UCSD-AML1 (cell line): ENCODE data around the gene OR2M2.

Source experiments
- DNase-seq: peaks from one replicate; lab custom pipeline; 2025; ENCODE audit not compliant: unreplicated experiment; lab: John Stamatoyannopoulos, UW

Gene OR2M2, protein sequence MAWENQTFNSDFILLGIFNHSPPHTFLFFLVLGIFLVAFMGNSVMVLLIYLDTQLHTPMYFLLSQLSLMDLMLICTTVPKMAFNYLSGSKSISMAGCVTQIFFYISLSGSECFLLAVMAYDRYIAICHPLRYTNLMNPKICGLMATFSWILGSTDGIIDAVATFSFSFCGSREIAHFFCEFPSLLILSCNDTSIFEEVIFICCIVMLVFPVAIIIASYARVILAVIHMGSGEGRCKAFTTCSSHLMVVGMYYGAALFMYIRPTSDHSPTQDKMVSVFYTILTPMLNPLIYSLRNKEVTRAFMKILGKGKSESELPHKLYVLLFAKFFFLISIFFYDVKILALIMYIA

DNA sequence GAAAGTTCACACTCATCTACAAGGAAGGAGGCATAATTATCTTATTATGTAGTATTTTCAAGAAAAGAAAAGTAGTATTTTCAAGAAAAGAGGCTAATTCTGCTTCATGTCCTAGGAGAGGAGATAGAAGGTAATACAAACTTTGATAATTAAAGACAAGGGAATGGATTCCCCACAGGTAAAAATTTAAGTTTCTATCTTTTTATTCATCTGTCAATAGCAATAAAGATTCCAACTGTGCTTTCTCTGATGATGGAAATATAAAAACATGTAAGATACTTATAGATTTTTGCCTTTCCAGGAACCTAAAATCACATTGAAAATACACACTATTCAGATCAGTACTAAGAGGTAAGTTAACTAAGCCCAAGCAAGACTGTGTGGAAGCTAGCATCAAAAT lies at the start of gene OR2M2:
Gene OR2M2 (plus strand): TSS at position 301 of the 400 bp plus-strand sequence. CDS start 5,165 bp downstream, outside the sequence.
- no peak for DNase-seq

DNA sequence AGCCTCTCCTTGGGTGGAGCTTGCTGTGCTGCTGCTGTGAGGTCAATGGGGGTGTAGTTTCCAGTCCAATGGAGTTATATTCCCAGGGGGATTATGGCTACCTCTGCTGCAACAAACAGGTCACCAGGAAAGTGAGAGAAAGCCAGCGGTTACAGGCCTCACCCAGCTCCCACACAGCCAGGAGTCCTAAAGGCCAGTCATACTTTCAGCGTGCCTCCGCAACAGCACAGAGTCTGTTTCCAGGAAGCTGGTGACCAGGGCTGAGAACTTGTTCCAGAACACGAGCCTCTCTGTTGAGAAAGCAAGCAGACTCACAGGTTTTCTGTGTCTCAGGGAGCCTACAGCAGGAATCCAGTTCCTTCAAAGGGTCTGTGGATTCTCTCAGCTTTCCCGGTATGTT lies 47.0 kb upstream of the OR2M2 start:
- DNase-seq = no peak

DNA sequence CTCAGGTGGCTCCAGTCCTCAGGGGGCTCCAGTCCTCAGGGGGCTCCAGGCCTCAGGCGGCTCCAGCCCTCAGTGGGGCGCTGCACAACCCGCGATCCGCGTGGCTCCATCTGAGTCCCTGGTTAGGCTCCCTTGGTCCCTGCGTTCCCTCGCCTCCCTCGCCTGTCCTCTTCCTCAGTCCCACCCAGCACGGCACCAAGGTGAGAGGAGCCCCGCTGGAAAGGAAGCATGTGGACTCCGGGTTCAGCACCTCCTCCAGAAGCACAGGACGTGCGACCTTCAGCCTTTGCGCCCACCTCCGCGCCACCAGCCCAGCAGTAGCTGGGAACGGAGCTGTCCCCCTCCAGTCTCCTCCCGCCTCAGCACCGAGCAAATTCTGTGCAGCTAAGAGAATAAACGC lies 37.8 kb upstream of the OR2M2 start:
- DNase-seq = no peak

DNA sequence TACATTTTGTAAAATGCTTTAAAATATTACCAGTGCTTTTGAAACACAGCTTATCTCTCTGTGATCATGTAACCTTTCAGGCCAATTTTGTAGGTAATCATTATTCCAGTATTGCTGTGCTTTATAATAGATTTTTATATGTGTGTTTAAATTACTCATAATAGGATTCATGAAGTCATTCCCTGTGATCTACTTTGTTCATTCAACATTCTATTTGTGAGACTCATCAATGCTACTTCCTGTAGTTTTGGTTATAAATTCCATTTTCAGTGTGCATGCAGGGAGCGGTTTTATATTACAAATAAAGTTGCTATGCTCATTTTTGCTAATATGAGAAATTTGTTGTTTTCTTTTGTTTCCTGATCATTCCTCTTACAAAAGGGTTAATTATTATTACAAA lies 33.8 kb upstream of the OR2M2 start:
- no peak for DNase-seq

DNA sequence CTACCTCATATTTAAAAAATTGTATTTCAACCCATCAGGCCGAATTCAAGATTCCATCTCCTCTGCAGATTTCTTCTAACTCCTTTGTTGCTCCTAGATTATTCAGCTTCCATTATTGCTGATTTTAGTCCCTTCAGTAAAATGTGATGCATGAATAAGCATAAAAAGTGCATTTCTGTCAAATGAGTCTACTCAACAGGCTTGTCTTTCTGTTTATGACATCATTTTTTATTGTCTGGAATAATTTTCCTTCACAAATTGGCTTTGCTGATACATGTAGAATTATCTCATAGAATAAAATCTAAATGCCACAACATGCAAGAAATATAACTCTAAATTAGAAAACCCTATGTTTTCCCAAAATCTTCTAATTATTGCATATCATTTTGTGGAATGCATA lies 31.3 kb upstream of the OR2M2 start:
- DNase-seq = no peak

DNA sequence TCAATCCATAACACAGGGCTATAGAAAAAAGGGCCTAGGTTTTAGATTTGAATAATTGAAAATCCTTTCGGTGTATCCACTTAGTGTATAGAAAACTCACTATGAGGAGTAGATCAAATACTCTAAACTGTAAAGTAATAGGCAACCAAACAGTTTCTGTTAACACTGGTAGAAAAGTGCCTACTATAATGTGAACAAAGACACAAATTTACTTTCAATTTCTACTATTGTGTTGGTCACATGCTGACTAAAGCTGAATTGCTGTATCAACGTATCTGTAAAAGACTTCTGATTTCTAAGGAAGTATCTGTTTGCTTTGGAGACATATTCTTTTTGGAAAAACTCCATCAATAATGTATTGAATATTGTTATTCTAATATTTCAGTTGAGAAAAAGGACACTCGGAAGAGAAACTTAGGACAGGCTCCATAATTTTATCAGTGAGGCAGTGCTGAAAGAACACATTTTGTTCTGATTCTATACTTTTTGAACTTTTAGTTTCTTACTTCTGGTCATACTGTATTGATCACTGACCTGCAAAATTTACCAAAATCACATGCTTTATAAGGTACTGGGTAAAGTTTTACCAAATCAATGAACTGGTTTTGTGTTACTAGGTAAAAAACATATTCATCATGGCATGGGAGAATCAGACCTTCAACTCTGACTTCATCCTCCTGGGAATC lies 30.0 kb upstream of the OR2M2 start, which contains the start of gene OR2M5:
Gene OR2M5 (plus strand): TSS at position 636 of the 686 bp plus-strand sequence. CDS start 0 bp downstream, at position 636.
- no peak for DNase-seq

DNA sequence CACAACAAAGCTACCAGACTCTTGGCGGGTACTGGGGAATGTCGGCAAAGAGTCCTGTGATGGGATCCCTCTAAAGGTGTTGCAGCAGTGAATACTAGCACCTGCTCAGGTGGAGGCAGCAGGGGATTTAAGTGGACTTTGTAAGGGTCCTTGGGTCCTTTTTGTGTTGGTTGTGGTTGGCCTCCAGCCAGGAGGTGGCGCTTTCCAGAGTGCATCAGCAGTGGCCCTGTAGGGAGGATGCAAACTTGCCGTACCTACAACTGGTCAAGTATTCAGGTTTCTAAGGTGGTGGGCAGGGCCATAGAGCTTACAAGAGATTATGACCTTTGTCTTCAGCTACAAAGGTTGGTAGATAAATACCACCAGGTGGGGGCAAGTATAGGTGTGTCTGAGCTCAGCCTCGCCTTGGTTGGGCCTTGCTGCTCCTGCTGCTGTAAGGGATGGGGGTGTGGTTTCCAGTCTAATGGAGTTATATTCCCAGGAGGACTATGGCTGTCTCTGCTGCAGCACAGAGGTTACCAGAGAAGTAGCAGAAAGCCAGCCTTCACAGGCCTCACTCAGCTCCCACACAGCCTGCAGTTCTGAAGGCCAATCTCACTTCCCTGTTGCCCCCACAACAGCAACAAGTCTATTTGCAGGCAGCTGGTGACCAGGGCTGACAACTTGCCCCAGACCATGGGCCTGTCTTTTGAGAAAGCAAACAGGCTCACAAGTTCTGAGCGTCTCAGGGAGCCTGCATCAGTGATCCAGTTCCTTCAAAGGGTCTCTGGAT lies 22.4 kb upstream of the OR2M2 start:
- no peak for DNase-seq

DNA sequence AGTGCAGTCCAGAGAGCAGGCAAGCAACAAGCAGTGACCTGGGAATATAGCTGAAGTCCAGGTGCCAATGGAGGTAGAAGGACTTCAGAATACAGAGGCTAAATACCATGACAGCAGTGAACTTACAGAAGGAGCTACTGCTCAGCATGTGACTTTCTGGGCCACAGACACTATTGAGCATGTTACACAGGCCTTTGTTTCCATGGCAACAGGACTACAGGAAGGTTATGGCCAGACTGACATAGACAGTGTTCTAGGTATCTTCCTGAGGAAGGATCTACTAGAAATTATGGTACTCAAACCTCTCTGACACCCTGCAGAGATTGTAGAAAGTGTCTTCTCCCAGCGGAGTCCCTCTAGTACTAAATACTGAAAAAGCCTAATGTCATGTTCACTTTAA lies 18.7 kb upstream of the OR2M2 start:
- no peak for DNase-seq

DNA sequence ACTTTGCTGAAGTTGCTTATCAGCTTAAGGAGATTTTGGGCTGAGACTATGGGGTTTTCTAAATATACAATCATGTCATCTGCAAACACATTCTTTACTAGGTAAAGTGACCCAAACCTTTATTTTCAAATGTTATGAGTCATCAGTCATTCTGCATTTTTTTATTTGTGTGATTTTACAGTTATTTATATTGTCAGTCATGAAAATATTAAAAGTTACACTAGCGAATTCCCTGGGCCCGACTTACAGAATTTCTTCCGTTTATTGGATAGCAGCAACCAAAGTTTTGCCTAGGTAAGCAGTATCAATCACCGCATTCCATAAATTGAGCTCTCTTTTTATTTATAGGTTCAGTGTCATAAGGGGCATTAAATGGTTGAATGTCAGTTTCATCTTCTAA lies 15.9 kb upstream of the OR2M2 start:
- DNase-seq = no peak

DNA sequence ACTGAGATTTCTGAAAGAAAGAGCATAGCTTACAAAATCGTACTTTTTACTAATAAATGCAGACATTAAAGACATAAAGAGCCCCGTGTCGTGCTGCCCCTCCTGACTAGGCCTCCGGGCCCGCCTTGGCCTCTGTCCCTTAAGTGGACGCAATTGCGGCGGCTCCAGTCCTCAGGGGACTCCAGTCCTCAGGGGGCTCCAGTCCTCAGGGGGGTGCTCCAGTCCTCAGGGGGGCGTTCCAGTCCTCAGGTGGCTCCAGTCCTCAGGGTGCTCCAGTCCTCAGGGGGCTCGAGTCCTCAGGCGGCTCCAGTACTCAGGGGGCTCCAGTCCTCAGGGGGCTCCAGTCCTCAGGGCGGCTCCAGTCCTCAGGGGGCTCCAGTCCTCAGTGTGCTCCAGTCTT lies 10.6 kb upstream of the OR2M2 start:
- no peak for DNase-seq

DNA sequence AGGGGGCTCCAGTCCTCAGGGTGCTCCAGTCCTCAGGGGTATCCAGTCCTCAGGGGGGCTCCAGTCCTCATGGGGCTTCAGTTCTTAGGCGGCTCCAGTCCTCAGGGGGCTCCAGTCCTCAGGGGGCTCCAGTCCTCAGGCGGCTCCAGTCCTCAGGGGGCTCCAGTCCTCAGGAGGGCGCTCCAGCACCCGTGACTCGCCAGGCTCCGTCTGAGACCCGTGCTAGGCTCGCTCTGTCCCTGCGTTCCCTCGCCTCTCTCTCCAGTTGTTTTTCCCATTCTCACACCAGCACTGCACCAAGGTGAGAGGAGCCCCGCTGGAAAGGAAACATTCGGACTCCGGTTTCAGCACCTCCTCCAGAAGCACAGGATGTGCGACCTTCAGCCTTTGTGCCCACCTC lies 9.4 kb upstream of the OR2M2 start:
- no peak for DNase-seq

DNA sequence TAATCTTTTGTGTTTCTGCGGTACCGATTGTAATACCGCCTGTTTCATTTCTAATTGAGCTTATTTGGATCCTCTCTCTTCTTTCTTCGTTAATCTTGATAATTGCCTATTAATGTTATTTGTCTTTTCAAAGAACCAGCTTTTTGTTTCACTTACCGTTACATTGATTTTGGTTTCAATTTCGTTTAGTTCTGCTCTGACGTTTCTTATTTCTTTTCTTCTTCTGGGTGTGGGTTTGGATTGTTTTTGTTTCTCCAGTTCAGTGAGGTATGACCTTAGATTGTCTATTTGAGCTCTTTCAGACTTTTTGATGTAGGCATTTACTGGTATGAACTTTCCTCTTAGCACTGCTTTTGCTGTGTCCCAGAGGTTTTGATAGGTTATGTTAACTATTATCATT lies 9.4 kb downstream of the OR2M2 start:
- DNase-seq = no peak

DNA sequence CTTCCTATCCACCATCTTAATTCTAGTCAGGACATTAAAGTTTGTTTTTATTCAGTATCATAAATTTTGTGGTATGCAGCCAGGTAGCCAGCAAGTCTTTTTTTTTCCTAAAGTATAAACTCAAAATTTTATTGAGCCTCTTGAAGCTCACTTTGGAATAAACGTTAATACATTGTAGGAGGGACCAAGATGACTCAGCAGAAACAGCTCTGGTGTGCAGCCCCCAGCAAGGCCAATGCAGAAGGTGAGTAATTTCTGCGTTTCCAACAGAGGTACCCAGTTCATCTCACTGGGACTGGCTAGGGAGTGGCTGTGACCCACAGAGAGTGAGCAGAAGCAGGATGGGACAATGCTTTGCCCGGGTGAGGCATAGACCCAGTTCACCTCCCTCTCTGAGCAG lies 12.7 kb downstream of the OR2M2 start:
- no peak for DNase-seq

DNA sequence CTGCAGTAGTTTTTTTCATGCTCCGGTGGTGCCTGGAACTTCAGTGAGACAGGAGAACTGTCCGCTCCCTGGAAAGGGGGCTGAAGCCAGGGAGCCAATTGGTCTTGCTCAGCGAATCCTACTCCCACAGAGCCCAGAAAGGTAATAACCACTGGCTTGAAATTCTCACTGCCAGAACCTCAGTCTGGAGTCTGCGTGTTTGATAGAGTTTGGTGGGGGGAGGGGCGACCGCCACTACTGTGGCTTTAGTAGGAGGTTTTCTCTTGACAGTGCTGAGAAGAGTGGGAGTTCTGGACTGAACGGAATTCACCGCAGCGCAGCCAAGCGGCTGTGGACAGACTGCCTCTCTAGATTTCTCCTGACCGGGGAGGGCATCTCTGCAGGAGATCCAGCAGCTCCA lies 14.4 kb downstream of the OR2M2 start:
- no peak for DNase-seq

DNA sequence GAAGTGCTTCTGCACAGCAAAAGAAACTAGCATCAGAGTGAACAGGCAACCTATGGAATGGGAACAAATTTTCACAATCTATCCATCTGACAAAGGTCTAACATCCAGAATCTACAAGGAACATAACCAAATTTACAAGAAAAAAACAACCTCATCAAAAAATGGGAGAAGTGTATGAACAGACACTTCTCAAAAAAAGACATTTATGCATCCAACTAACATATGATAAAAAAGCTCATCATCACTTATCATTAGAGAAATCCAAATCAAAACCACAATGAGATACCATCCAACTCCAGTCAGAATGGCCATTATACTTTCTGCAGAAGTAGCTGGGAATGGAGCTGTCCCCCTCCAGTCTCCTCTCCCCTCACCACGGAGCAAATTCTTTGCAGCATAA lies 19.5 kb downstream of the OR2M2 start:
- no peak for DNase-seq

DNA sequence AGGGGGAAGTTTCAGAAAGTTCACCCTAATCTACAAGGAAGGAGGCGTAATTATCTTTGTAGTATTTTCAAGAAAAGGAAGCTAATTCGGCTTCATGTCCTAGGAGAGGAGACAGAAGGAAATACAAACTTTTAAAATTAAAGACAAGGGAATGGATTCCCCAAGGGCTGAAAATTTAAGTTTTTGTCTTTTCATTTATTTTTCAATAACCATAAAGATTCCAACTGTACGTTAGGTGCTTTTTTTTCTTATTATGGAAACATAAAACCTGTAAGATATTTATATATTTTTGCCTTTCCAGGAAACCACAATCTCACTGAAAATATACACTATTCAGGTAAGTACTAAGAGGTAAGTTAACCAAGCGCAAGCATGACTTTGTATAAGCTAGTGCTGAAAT lies 22.3 kb downstream of the OR2M2 start, which contains the start of gene OR2M3:
Gene OR2M3 (plus strand): TSS at position 301 of the 400 bp plus-strand sequence. CDS start 5,803 bp downstream, outside the sequence.
- DNase-seq = no peak

DNA sequence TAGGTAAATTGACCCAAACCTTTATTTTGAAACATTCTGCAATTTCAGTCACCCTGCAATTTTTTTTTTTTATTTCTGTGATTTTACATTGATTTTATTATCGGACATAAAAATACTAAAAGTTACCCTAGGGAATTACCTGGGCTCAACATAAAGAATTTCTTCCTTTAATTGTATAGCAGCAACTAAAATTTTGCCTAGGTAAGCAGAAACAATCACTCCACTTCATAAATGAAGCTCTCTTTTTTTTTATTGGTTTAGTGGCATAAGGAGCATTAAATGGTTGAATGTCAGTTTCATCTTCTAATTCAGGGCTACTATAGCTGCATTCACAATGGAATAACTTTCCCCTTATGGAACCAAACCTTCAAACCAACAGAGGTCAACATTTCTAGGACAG lies 41.3 kb downstream of the OR2M2 start:
- no peak for DNase-seq

DNA sequence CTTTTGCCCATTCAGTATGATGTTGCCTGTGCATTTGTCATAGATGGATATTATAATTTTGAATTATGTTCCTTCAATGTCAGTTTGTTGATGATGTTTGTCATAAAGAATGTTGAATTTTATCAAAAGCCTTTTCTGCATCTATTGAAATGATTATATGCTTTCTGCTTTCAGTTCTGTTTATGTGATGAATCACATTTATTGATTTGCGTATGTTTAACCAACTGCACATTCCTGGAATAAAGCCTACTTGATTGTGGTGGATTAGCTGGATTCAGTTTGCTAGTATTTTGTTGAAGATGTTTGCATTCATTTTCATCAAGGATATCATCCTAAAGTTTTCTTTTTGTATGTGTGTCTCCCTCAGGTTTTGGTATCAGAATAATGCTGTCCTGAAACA lies 50.9 kb downstream of the OR2M2 start:
- no peak for DNase-seq

DNA sequence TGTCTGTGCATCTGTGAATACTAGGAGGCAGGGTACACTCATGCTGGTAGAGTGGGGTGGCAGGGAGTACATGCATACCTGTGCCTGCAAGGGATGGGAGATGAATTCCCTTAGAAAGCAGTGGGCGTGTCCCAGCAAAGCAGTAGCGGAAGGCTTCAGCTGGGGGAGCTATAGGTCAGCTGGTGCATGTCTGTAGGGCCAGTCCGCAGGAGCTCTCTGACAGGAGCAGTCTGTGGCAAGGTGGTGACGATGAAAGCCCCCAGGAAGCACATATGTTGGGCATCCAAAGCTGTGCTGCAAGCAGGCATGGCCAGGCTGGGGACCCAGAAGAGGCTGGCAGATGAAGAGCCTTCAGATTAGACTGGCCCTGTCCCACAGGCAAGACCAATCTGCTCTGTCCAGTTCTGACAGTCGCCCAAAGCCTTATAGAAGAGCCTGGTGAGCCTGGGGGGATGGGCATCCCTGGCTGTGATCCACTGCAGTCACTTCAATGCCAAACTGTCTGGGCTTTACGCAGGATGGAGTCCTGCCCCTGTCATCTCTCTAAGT lies 54.8 kb downstream of the OR2M2 start:
- no peak for DNase-seq
